Hypothalamus (tissue), 51 donors: ENCODE measurements around the gene GIMAP2.

ENCODE experiments used
- DNase-seq, 51 donors: peaks; one replicate each; lab custom pipeline; 2025; lab: John Stamatoyannopoulos, UW

The GIMAP2 gene

DNA sequence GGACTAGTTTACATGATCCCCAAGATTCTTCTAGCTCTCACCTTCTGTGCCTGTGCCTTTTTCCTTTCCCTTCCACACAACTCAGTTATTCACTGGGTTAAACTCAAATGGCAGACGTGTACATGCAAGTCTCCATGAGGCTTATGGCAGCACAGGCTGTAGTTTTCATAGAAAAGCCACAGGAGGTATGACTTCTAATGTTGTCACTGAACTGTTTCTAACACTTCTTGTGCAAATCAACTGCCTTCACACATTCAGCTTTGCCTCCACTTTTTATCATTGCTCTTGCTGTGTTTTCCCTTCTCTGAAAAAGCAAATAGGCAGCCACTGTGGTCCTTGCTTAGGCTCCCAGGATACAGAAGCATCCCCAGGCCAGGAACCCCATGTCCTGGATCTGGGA, 46.4 kb downstream of the GIMAP2 start:
- no peak for DNase-seq

GRCh38 chr7:150732786-150733481, 47.4 kb downstream of the GIMAP2 start:
- no peak for DNase-seq

DNA sequence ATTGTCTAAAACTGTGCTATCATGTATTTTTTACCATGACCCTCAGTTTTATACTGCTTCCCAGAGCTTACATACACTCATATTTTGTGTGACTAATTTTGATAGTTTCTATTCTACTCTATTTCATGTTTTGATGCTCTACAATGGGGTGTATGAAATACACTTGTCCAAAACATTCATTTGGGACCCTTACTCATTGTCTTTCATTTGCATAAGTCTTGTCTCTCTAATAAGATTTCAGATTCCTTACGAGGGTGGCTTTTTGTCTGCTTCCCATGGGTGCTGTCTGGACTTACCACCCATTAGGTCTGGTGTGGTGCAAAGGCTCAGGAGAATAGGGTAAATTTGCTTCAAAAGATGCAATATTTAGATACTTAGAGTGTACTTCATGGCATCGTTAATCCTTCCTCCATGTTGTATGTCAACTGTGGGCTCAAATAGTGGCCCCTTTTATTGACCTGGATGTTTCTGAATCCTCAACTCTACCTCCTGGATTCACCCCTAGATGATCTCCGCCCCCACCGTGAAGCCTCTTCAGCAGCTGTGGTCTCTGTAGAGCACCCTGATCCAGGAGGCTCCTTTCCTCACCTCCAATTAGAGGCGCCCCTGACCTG, 48.1 kb downstream of the GIMAP2 start:
- DNase-seq, result no peak

DNA sequence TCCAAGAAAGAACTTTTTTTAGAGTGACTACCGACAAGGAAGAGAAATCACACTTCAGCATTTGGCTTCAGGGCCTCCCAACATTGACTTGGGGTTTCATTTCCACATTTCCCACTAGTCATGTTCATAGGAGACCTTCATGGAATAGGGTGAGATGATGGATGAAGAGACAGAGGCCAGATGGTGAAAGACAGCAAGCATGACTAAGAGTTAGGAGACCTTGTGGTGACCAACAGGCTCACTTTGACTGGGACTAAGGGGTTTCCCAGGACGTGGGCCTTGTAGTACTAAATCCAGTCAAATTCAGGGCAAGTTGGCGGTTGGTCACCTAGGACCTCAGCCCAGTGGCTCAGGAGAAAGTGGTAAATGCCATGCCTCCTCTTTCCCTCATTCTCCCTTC, 48.7 kb downstream of the GIMAP2 start:
- no peak for DNase-seq

DNA sequence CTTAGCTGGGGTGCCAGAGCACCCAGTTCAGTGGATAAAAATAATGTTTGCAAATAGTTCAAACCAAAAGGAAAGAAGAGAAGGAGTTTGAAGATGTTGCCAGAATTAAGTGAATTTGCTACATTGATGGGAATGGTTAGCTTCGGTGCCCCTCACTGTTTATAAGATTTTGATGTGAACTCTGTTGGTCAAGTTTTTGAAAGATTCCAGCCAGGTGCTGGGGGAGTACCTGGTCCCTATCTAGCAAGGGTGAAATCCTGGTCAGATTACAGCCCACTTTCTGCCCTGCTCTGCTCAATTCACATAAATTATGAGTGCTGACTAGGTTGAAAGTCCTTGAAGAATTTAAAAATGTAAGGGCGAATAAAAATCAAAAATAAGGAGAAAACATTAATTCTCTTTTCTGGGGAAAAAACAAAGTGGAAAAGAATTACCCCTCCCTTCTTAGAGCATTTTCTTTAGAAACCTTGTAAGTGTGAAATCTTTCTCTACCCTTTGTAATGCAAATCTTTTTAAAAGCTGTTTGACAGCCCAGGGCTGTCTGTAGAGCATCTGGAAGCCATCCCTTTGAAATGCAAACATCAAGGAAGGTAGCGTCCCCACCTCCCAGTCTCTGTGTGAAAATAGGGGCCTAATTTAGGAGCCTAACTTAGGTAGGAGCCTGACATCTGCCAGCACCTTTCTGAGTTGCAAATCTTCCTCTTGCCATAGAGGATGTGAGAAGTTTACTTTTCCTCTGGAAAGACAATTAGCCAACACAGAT, 50.3 kb downstream of the GIMAP2 start:
- DNase-seq, result no peak

DNA sequence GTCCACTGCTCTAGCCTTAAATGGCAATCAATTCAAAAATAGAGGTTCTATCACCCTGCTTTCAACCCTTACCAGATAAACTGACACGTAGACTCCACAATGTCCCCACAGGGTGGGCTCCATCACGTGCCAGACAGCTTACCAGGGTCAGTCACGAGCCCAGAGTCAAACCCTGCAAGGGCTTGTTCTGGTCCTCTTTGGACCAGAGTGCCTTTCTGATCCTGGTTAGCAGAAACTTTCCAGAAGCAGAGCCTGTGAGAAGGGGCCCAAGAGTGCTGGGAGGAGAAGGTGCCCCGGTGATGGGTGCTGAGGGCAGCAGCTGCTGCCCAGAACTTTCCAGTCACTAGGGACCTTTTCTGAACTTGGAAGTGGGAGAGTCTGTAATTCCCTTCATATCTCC, 51.4 kb downstream of the GIMAP2 start:
- DNase-seq, result no peak

DNA sequence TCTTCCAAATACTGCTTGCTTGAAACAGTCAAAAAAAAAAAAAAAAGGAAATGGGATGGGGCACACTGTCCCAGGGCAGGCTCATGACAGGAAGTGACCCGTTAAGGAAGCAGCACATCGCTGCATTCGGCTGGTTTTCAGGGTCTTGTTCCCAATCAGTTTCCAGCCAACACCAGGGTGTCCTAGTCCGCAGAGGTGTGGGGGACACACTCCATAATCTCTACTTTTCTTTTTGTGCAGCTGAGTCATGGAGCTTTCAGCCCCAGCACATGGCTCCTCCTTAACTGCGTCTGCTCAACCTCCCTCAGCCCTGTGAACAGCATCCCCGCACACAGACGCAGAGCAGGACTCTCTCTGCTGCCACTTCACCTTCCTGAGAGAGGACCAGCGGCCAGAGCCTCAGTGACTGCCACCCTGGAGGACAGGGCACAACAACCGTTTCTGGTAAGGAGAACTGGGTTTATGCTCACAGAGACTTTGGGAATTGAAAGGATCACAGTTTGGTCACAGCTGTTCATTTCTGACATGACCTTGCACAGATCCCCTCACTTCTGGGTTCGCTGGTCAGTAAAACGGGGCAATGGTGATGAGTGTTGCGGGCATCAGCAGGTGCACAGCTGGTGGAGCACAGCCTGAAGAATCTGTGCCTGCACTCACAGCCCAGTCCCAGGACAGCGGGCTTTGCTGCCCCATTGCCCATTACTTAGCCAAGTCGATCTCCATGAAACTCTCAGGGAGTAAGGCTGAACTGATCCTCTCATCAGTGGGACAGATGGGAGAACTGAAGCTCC, 52.0 kb downstream of the GIMAP2 start, which contains the start of gene GIMAP5:
Gene GIMAP5, plus strand, starts transcription at position 154 of the 791 bp plus-strand sequence. CDS start 3,467 bp downstream, outside the sequence.
- DNase-seq, result peak in 1 of 51 donors; percentile 16

DNA sequence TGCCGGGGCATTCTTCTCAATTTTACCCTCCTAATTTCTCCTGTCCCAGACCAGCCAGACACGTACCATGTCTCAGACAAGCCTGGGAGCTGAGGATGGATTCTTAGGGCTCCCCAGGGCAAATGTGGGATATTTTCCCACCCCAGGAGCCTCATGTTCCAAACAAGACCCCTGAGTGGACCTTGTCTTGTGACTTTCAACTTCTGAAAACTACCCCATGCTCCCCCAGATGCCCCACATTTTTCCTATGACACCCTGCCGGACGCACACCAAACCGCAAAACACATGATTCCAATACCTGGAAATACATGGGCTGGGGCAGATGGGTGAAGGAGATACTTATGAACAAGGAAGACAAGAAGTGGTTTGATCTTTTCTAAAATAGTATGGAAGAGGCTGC, 52.6 kb downstream of the GIMAP2 start:
- DNase-seq, result no peak

- no peak for DNase-seq
Observed at GRCh38 chr7:150738591-150739001, 53.1 kb downstream of the GIMAP2 start.

DNA sequence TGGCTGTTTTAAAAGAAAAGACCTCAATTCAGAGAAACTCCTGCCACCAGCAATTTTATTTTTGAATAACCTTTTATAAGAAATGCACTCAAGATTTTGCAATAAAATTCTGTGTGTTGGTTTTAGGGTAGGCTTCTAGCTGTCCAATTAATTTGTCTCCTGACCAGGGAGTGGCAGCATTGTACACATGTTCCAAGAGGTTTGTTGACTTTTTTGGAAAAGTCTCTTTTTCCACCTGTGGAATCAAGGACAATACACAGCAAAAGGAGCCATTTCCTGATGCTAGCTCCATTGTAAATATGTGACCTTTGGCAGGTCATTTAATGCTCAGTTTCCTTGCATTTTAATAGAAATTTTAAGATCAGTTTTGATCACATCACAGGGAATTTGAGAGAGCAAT, 53.5 kb downstream of the GIMAP2 start:
- no peak for DNase-seq

DNA sequence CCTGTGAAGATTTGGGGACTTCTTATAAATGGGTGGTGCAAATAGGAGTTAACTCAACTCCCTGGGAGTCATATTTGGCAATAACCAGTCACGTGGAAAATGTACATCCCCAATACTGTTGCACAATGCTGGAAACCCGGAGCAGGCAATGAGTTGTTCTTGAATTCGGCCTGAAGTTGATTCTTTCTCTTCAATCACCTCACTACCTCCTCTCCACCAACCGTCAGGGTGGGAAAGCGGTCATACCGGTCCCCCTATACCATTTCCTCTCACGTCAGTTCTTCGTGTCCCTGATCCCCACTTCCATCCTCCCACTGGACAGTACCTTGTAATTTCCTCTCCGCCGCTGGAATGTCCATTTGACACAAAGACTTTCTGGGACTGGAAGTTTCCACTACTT, 54.5 kb downstream of the GIMAP2 start:
- DNase-seq, result no peak

DNA sequence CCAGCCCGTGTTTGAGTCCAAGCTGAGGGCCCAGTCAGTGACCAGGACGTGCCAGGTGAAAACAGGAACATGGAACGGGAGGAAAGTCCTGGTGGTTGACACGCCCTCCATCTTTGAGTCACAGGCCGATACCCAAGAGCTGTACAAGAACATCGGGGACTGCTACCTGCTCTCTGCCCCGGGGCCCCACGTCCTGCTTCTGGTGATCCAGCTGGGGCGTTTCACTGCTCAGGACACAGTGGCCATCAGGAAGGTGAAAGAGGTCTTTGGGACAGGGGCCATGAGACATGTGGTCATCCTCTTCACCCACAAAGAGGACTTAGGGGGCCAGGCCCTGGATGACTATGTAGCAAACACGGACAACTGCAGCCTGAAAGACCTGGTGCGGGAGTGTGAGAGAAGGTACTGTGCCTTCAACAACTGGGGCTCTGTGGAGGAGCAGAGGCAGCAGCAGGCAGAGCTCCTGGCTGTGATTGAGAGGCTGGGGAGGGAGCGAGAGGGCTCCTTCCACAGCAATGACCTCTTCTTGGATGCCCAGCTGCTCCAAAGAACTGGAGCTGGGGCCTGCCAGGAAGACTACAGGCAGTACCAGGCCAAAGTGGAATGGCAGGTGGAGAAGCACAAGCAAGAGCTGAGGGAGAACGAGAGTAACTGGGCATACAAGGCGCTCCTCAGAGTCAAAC, 56.9 kb downstream of the GIMAP2 start:
- no peak for DNase-seq
